T-helper 1 cell treated with Interleukin-12 subunit alpha and Interleukin-12 subunit beta and Interleukin-4 antibody, amounts not matched to agents 30 ng/mL and 1 ng/mL, for 36 hours (primary cell): ENCODE results near the gene LRATD1. TPM values are rescaled to one million over a fixed set of nuclear protein-coding genes. Genes with fewer than 3 reads are reported as not detected.
"Not testable (repeated sequence)": the region's sequence is repeated elsewhere in the genome, so short reads cannot be mapped to it uniquely, and the experiment has no call there.

ENCODE experiments used
- intact Hi-C: fragments of 100-400 bp; cut with micrococcal nuclease; formaldehyde crosslinking; loops from one replicate; pipeline ENCODE4 v1.15.1; 2024
- total RNA-seq: library from RNA; stranded (reverse); gene quantifications from 2 replicates; pipeline ENCODE4 v1.2.3, GENCODE V29; 2022

Gene LRATD1, protein sequence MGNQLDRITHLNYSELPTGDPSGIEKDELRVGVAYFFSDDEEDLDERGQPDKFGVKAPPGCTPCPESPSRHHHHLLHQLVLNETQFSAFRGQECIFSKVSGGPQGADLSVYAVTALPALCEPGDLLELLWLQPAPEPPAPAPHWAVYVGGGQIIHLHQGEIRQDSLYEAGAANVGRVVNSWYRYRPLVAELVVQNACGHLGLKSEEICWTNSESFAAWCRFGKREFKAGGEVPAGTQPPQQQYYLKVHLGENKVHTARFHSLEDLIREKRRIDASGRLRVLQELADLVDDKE
- not detected in 2 replicates for total RNA-seq

DNA sequence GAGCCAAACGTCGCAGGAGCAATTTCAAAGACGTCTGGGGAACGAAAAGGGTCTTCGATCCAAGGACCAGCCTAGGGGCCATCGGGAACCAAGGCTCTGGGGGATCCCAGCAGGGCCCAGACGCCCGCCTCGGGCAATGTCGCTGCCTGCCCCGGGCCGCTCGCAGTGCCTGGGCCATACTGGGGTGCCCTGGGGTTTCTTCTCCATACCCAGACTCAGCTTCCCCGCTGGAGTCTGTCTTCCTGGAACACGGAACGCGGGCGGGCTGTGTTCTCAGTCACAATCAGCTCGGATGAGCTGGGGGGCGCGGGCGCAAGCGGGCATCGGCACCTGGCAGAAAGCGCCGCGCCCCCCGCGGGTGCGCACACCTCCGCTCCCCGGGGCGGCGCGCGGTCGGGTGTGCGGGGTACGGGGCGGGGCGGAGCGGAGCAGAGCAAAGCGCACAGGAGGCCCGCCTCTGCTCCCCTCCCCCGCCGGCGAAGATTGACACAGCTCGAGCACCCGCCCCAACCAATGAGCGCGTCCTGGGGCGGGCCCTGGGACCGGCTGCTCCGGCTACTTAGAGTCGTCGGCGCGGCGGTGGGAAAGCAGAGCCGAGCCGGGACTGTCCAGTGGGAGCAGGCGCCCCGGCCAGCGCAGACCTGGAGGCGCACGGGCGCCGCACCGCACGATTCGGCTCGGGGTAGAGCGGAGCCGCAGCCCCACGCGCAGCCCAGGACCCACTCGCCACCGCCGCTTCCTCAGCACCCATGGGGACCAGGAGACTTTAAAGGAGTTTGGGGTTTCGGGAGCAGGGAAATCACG is at the start of gene LRATD1:
LRATD1 (plus strand) TSS at position 585 of the 804 bp plus-strand sequence. CDS start 1,263 bp downstream, outside the sequence.
- intact Hi-C loops = loop anchor here (5.0 kb wide), 1 partner anchor 1165 kb away; no protein-coding TSS in a partner anchor

DNA sequence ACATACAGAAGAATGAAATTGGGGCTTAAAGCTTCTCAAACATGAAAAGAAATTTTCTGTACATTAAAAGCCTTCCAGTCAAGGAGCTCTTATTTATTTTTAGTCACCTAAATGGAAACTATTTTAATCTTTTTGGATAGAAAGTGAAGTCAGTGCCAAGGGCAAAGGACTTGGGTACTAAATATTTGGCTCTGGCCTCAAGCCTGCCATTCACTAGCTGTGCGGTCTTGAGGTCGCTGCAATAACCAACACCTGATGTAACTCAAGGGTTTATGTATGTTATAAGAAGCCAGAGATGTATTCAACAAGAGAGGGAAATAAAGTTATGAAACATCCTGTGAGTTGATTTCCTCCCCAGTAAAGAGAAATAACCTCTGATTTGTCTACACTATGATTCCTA is 49.5 kb upstream of the LRATD1 start:
- intact Hi-C loops = no loop called here

DNA sequence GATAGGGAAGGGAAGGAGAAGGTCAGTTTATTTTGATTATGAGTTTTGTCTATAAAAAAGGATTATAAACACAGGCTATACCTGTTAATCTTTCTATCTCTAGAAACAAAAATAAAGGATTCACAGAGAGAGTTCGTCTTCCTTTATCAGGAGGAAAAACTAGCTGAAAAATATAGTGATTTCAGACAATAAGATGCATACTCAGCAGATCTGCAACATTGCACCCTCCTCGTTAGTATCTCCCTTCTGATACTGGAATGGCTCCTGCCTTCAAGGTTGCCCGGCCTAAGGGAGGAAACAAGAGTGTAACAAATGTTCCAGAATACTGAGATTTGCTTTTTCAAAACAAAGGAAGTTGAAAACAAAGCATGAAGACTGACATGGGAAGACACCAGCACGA is 48.7 kb upstream of the LRATD1 start:
- intact Hi-C loops = no loop called here

DNA sequence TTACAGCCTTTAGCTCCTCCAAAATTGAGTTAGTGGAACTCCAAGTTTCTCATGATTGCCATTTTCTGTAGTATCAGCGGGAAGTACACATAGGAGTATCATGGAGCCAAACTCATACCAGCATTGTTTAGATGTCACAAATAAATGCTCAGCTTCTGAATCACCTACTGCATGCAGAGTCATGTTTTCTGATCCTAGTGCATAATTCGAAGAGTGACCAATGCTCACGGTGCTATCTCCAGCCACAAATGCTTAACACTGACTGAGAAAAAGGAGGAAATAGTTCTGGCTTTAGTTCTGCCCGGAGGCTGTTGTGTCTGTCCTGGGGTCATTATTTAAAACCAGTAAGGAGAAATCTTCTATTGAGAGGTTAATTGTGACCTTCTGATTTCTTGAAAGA is 45.4 kb upstream of the LRATD1 start:
- intact Hi-C loops = no loop called here

DNA sequence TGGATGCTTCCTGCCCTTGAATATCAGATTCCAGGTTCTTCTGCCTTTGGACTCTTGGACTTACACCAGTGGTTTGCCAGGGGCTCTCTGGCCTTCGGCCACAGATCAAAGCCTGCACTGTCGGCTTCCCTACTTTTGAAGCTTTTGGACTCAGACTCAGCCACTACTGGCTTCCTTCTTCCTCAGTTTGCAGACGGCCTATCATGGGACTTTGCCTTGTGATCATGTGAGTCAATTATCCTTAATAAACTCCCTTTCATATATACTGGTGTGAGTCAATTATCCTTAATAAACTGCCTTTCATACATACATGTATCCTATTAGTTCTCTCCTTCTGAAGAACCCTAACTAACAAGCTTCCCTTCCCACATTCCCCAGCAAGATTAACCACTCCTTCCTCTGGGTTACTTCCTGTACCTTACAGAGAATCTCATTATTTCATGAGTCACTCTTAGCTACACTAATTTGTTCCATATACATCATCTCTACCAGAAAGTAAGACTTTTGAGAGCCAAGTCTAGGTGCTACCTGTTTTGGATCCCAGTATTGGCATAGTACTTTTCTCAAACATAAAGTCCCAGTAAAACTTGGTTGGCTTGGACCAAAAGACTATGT is 31.3 kb upstream of the LRATD1 start:
- intact Hi-C loops = no loop called here

DNA sequence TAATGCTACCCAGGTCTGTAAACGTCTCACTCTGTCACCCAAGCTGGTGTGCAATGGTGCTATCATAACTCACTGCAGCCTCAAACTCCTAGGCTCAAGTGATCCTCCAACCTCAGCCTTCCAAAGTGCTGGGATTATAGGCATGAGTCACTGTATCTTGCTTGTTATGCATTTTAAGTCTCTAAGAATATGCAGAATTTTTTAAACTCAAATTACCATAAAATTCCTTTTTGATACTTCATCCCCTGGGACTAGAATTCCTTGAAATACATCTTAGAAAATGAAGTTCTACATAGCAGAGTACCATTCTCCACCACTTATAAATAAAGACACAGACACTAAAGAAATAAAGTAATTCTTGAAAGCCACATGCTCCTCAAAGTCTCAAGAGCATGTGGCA is 30.2 kb upstream of the LRATD1 start:
- intact Hi-C loops = no loop called here

DNA sequence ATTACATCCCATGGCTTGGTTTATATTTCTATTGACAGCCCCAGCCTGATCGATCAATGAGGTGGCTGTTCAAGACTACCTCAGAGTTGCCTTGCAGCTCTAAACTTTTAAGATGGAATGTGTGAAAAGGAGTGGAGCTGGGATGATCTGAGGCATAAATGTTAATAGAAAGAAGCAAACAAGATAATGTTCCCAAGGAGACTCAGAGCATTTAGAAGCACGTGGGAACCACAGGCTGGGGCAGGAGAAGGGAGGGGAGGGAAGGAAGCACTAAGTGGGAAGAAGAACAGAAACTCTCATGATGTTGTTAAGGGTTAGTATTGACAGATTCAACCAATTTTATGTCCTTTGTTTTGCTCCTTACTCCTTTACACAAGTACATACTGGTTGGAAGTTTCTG is 28.8 kb upstream of the LRATD1 start:
- intact Hi-C loops = no loop called here

DNA sequence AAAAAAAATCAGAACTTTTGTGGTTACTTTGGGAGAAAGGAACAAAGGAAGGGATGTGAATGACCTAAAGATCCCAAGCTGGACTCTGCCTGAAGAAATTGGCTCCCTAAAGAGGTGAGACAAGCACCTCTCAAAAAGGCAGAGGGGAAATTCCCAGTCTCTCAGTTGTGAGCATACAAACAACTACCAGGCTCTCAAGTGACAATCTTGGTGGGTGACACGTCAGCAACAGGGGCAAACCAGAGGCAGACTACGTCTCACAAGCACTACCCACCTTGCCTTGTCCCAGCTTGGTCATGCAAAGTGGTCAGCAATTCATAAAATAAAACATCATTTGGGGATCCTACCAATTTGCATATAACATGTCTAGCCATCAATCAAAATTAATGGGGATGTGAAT is 24.3 kb upstream of the LRATD1 start:
- intact Hi-C loops = no loop called here

DNA sequence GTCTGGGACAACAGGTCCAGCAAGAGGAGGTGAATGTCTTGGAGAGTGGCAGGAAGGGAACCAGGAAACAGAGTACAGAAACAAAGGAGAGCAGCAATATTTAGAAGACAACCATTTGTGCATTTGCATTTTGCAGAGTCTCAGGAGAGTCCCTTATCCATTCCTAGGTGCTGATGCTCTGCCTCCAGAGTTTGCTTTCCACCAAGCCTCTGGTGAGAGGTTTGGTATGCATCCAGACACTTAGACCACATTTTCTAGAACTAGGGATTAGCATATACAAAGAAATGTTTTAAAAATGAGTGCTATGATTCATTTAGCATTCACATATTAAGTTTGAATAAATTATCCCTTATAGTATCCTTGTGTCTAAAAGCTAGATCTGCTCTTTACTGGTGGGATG is 18.5 kb upstream of the LRATD1 start:
- intact Hi-C loops = no loop called here

DNA sequence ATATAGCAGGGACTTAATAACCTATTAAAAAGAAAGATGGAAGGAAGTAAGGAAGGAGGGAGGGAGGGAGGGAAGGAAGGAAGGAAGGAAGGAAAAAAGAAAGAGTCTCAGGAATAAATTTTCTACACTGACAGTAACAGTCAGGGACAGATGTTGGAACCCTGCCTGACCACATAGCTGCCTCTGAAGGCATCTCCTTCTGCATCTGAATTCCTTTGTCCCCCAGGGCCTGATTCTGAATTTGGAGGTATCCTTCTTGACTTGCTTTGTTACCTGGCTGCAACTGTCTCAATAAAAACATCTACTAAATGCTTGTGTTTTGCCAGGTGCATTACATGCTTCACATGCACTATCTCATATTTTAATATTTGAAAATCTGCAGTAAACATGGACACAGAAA is 17.4 kb upstream of the LRATD1 start:
- intact Hi-C loops = no loop called here

DNA sequence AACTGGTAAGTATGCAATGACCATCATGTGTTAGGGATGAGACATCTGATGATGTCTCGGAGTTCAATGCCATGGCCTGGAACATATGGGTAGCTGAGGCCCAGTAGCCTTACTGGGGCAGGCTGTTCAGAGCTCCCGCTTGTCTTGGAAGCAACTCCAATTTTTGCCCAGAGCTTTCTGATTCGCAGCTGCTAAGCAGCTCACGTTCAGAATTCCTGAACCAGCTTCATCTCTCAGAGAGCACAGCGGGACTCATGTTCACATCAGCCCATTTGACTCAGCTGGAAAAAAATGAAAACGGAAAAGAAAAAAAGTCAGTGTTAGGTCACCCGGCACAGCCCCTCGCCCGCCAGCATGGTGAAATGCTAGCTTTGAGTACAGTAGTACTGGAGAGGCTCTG is 16.8 kb upstream of the LRATD1 start:
- intact Hi-C loops = no loop called here

DNA sequence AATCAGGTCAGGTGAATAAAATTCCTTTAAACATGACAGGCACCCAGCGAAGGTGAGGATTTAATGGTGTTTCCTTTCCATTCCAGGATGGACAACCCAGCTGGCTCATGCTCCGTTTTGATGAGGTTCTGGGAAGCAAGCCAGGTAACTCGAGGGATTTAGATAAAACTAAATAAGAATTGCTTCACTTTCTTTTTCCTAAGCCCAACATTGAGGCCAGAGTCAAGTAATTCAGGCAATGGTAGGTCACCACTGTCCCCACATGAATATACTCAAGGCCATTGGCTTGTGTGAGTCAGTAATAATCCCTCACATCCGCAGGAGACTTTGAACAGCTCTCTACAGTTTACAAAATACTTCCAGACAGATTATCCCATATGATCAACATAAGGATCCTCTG is 16.2 kb upstream of the LRATD1 start:
- intact Hi-C loops = no loop called here

DNA sequence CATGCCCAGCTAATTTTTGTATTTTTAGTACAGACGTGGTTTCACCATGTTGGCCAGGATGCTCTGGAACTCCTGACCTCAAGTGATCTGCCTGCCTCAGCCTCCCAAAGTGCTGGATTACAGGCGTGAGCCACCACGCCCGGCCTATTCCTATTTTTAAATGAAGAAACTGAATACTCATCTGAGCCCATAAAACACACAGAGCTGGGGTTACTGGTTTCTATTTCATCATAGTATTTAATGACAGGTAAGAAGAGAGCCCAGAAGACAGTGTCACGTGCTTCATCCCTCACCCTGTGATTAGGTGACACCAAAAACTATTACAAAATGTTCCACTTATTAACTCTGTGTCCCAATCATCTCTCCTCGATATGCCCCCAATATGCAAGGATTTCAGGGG is 15.6 kb upstream of the LRATD1 start:
- intact Hi-C loops = no loop called here

DNA sequence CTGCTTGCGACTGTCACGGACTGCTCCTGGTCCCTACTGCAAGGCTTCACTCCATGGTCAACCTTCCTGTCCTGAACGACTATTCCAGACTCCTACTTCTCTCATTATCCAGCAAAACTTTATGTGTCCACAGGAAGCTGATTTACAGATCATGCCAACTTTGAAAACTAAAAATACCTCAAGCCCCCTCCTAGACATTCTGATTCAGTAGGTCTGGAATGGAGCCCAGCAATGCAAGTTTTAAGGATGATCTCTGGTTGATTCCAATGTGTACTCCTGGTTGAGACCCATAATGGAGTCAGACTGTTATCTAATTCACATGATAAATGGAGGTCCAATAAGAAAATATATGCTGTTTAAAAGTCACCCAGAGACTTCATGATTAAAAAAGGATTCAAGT is 13.1 kb upstream of the LRATD1 start:
- intact Hi-C loops = no loop called here

DNA sequence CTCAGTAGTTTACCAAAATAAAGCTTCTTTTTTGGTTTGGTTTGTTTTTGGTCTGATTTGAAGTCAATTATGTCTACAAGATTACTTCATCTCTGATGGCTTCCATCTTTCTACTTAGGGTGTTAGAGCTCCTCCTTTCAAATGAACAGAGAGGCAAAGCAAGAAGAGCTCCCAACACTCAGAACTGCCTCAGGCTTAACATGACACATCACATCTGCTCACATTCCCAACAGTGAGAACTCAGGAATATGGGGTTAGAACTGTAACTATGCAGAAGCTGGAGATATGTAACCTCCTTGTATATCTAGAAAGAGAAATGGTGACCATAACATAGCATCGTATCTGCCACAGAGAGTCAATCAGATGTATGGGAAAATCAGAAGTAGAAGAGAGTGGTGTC is 11.4 kb upstream of the LRATD1 start:
- intact Hi-C loops = no loop called here

DNA sequence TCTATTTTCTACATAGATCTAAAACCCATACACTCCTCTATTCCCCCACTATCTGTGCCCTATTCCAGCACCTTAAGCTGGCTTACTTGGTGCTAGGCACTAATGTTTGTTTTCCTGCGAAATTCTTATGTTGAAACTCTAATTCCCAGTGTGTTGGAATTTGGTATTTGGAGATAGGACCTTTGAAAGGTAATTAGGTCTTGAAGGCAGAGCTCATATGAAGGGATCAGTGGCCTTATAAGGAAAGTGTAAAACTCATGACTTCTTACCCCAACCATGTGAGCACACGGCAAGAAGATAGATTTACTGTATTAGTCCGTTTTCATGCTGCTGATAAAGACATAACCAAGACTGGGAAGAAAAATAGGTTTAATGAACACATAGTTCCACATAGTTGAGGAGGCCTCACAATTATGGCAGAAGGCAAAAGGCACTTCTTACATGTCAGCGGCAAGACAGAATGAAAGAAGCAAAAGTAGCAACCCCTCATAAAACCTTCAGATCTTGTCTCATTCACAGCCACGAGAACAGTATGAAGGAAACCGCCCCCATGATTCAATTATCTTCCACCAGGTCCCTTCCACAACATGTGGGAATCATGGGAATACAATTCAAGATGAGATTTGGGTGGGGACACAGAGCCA is 10.5 kb upstream of the LRATD1 start:
- intact Hi-C loops = no loop called here

DNA sequence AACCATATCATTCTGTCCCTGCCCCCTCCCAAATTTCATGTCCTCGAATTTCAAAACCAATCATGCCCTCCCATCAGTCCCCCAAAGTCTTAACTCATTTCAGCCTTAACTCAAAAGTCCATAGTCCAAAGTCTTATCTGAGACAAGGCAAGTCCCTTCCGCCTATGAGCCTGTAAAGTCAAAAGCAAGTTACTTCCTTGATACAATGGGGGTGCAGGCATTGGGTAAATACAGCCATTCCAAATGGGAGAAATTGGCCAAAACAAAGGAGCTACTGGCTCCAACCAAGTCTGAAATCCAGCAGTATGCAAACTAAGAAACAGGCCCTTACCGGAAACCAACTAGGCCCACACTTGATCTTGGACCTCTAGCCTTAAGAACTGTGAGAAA is 10.0 kb upstream of the LRATD1 start:
- intact Hi-C loops = not testable (repeated sequence)

DNA sequence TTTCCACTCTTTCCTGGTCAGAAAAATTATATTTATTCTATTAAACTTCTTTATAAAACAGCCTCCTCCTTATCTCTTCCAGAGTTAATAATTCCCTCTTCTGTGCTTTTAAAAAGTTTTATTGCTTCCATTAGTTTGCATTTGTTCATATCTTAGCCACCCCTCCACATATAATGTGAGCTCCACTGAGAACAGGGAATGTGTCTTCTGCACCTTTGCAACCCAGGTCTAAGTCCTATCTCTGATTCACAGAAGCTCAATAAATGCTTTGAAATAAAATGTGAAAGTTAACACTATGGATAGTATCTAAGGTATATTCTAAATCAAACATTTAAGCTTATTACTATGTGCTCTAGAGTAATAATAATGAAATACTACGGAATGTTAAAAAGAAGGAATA is 9.3 kb upstream of the LRATD1 start:
- intact Hi-C loops = no loop called here

DNA sequence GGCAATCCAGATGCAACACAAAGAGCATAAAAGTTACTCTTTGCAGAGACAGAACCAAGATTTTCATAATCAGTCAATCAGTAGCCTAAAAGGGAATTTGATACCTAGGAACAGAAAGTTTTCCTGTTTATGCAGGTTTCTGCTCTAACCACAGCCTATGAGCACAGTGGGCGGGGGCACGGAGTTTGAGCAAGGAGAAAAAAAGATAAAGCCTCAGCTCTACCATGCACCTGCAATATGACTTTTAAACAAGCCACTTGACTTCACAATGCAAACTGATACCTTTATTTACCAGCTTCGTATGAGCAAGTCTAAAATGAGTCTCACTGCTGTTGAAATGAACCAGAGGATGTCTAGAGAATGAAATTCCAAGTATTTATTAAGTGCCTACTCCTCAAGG is 5.6 kb upstream of the LRATD1 start:
- intact Hi-C loops = no loop called here

DNA sequence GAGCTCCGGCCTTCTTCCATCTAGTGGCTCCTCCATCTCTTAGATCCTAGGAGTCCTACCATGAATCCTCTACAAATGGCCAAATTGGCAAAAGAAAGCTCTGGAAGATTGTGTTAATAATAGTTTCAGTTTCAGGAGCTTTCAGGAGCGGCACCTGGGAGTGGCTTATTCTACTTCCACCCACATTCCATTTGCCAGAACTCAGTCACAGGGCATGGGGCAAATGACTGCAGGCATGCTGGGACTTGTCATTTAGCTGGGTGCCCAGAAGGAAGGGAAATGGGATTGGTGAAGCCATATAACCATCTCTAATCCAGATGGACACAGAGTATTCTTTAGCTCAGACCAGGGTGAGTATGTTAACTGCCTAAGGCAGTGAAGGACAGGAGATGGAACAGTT is 3.6 kb upstream of the LRATD1 start:
- intact Hi-C loops = no loop called here

DNA sequence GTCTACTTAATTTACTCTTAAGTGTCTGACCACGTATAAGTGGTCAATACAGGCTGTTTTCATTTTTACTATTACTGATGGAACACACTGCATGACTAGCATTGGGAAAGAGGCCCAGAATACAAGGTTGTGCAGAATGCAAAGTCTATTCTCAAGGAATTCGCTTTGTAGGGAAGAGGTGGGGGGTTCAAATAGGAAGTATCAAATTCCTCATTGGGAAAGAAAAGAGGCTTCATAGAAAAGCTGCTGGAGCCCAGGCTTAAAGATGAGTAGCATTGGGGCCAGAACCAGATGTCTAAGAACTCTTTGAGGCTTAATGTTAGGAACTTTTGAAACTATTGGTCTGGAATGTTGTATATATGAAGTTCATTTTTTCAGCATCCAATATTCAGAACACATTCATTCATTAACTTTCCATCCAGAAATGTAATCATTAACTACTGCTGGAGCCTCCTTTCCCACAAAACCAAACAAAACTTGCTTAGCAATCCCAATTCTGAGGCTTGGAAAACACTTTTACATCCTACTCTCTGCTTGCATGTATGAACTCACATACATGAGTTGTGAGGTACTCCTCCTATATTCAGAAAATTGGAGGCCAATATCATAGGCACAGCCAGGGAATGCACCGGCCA is 994 bp upstream of the LRATD1 start:
- intact Hi-C loops = loop anchor here (5.0 kb wide), 1 partner anchor 1166 kb away; no protein-coding TSS in a partner anchor
